Activated naive CD4-positive, alpha-beta T cell treated with Interleukin-2 at 50 U/mL for 16 hours (primary cell): ENCODE results near the gene FBLN5.

ENCODE experiments used
- DNase-seq: peaks from one replicate; pipeline ENCODE4 v3.0.0-alpha.2; 2020

Gene FBLN5

DNA sequence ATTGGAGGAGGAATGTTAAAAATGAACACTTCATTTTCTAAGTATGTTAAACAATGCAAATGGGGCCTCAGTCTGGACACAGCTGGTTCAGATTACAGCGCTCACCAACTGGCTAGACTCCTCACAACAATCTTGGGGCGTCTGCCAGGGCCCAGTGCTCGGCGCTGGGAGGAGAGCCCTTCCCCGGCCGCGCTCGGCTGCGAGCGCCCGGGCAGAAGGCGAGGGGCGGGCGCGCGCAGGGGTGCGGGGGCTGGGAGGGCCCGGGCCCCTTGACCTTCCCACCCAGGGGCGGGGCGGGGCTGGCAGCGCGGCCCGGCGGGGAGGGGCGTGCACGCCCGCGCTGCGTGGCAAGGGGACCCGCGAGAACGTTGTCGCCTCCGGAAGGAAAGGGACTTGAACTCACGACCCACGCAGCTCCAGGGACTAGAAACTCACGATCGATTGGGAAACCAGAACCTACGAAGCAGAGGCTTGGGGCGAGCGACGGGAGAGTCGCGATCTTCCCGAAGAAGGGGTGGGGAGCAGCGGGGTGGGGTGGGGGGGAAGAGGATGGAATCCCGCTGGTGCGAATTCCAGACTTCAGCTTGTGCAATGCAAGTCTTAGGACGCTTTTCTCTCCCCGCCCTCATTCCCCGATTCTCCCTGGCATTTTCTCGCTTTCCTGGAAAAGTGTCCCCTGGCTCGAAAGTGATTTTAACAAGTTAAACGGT is at the start of gene FBLN5:
FBLN5 (minus strand) TSS at position 220 of the 710 bp plus-strand sequence. CDS start 465 bp downstream, outside the sequence.
- DNase-seq = peak; percentile 49

GRCh38 chr14:91996948-91997371 is 49.5 kb upstream of the FBLN5 start:
- no peak for DNase-seq

DNA sequence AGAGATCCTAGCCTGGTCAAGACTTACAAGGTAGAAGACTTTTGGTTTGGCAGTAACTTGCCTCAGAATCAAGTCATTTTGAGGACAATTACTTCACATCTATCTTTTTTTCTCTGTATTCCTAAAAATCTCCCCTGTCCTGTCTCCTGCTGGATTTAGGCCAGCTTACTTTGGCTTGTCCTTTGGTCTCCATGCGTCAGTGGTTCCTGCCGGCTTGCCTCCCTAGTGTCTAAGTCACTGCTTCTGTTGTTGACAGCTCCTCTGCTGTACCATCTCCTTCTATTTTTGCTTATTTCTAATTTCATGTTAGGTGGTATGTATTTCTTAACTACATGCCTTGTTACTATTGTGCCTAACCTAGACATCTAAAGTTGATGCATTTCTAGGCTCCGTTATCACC is 39.7 kb upstream of the FBLN5 start:
- no peak for DNase-seq

DNA sequence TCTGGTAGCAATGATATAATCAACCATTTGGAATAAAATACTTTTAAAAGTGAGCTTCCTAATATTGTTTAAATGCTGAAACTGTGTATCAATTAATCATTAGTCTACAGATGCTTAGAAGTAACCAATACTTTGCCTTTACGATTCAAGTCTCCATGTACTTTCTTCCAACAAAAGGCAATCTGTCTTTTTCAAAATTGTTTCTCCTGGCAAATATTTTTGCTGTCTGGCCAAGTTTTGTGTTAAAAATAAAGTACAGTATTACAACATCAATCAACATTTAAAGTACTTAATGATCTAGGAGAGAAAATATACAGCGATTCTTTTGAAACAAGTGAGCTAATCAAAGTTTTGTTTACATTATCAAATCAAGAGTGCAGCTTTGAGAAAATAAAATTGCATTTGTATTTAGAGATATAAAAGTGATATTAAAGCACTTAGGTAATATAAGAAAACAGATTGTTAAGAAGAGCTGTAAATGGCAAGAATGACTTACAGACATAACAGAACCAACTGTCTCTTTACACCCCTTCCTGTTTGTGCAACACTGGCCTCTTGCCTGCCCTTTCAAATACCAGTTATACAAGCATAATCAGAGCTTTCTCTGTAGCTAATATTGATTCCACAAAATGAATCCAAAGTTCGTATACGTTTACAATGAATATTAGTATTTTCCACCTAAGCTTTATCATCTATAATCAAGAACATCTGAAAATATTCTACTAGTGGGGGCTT is 38.2 kb upstream of the FBLN5 start:
- no peak for DNase-seq

DNA sequence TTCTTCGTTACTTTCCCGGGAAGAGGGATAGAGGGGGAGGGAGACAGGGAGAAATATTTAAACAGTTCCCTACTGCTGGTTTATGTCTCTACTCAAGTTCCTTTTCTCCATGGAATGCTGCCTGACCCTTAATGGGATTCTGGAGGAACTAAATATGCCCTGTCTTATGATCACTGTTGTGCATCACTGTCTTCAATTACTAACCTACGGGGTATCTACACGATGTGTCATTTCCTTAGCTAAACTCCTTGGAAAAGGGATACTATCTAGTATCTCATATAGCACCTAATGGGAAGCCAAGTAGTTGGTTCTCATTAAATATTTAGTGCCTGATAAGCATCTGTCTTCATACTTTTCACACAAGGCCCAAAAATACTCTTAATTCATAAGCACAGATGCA is 37.5 kb upstream of the FBLN5 start:
- no peak for DNase-seq

DNA sequence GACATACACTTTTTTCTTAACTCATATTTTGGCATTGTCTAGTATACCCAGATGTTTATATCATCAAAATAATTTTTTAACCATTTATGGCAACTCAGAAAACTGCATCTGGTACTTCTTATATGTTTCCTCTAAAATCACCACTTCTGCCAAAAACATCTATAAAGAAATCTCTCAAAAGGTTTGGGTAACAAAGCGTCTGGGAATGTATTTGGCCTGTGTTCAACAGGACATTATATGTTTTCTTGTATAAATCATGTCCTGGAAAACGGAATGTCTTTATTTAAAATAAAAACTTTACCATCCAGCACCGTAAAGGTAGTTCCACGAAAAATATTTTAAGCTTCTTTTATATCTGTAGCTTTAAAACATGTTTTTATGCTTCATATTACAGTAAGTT is 36.1 kb upstream of the FBLN5 start:
- DNase-seq = no peak

- no peak for DNase-seq
Observed at GRCh38 chr14:91980157-91980556, 32.7 kb upstream of the FBLN5 start.

GRCh38 chr14:91977884-91978283 is 30.4 kb upstream of the FBLN5 start:
- DNase-seq = no peak

- no peak for DNase-seq
Observed at GRCh38 chr14:91975763-91976162, 28.3 kb upstream of the FBLN5 start.

GRCh38 chr14:91971188-91971778 is 23.8 kb upstream of the FBLN5 start:
- no peak for DNase-seq

- DNase-seq = peak; percentile 37
Observed at GRCh38 chr14:91968280-91968679, 20.8 kb upstream of the FBLN5 start.

DNA sequence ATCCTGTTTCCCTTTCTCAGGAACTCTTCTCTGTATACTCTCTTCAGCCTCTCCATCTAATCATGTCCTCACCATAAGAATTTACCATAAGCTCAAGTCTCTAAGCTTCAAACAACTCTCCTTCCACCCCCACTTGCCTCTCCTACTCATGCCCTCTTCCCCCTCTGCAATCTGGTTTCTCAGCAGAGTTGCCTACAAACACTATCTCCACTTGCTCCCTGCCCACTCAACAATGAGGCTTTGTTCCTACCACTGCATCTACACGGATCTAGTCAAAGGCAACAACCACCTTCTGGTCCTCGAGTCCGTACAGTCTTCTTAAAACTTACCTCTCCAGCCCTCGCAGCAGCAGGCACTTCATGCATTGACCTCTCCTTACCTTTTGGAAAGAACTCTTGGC is 17.2 kb upstream of the FBLN5 start:
- no peak for DNase-seq

- no peak for DNase-seq
Observed at GRCh38 chr14:91964011-91964410, 16.5 kb upstream of the FBLN5 start.

GRCh38 chr14:91963465-91963864 is 16.0 kb upstream of the FBLN5 start:
- no peak for DNase-seq

- no peak for DNase-seq
Observed at GRCh38 chr14:91961297-91962220, 14.1 kb upstream of the FBLN5 start.

DNA sequence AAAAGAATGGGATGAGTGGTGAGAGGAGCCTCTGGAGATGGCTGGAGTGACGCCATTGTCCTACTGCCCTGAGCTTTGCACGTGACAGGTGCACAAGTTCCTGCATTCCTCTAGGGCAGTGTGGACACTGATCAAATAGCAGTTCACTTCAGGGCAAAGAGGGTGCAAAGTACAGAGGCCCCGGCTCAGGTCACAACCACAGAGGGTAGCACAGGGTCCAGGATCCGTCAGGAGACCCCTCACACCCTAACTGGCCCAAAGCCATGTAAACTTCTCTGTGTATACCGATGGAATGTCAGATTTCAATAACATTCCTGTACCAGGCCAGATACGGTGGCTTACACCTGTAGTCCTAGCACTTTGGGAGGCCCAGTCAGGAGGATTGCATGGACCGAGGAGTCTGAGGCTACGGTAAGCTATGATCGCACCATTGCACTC is 10.4 kb upstream of the FBLN5 start:
- no peak for DNase-seq

DNA sequence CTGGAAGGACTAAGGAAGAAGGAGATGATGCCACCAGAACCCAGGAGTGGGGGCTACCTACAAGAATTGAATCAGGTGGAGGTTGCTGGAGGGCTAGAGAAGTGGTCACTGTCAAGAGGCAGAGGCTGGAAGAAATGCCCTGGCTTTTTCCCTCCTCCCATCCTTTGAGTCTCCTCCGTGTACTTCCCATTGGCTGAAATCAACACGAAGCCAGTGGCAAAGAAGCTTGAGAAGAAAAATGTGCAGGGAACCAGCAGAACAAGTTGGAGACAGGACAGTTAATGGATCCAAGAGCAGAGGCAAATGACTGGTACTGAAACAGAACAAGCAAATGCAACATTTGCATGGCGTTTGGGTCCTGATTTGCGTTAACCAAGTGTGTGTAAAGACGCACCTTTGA is 9.1 kb upstream of the FBLN5 start:
- no peak for DNase-seq

DNA sequence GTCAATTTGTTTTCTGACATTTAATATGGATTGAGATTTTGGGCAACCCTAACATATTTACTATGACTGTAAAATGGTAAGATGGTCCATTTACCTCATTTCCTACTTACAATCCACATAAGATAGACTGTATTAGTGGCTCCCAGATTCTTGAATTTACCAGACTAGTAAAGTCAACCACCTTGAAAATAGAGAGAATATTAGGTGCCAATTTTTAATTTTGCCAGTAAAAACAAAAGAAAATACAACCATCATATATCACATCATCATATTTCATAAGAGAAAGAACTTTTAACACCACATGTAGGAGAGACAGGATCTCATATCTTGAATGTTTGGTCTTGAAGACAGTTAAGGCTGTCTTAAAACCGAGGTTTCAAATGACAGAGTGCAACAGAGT is 7.7 kb upstream of the FBLN5 start:
- no peak for DNase-seq

DNA sequence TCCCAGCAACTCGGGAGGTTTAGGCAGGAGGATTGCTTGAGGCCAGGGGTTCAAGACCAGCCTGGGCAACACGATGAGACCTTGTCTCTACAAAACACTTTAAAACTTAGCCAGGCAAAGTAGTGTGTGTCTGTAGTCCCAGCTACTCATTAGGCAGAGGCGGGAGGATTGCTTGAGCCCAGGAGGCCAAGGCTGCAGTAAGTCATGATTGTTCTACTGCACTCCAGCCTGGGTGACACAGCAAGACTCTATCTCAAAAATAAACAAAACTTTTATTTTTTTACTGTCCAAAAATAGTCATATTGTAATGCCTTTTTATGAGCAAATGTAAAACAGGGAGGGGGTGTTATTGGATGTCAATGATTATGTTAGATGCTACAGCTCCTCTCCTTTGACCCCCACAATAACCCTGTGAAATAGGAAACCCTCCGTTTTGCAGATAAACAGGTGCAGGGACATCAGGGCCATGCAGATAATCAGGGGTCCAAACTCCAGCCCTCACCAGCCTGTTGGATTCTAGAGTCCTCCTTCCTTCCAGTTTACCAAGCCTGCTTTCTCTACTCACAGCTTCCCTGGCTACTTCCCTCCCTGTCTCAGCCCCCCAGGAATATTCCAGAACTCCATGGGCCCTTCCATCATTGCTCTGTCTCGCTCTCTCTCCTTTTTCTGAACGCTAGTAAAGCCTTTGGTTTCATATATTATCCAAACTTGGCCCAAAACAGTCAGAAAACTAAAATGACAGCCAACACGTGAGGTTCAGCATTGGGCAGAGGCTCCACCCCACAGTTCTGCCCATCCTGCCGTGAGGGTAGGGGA is 5.9 kb upstream of the FBLN5 start:
- DNase-seq = no peak

DNA sequence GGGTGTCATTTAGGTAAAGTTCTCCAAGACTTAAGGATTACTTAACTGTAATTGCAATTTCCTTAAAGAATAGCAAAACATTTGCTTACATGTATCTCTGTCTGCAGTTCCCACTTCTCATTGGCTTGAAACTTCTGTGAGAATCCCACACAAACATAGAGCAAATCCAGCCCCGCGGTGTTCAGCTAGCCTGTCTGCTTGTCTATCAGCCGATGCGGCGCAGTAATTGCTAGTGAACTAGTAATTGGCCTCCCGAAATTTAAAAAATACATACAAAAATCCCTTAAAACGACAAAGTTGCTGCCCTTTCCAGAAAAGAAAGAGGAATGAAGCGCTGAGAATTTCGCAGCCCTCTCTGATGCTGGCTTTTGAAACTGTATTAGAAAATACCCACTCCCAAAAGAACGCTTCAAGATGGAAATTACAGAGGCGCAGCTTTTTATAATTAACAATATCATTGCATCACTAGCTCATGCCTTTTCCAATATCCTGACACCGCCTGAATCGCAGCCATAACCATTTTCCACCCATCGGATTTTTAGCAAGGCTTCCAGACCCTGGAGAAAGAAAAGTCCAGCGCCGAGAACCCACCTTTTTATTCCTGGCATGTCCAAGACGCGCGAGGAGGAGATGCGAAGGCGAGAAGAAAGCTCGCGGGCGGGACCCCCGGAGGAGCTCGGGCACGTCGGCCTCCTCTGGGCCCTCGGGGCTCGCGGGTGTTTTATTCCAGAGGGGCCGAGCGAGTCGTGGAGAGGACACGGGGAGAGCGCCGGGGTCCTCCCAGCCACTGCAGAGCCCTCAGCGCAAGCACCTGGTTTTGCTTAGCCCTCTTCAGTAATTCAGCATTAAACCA is 646 bp downstream of the FBLN5 start:
- no peak for DNase-seq
